ENCODE data around the gene TECTA. TPM values are rescaled to one million over a fixed set of nuclear protein-coding genes. Genes with fewer than 3 reads are reported as not detected.

Gene TECTA
- total and polyA plus RNA-seq, 2 of the 8 experiments (the other 6 are each of a cell fraction or from before 2014, with no cell fraction given), result 0.59 to 1.0 TPM

GRCh38 chr11:121095561-121095960 lies 5.5 kb upstream of the TECTA start (continued):
- no peak for TF ChIP-seq EGR1 (IDR thresholded peaks at IDR 0.05; ENCODE audit: borderline replicate concordance, low read depth, low read length)
- TF ChIP-seq TEAD4 (IDR thresholded peaks at IDR 0.05; ENCODE audit: low read depth, low read length), result no peak
- no peak for TF ChIP-seq SIN3A (conservative IDR thresholded peaks at IDR 0.05 in 1 of 2, IDR thresholded peaks at IDR 0.05 in 1 of 2; ENCODE audit: low read depth in 1 of 2, low read length in 2 of 2)

Measured in H1 (cell line).